Measurements from ENCODE around the gene CDKL5.

DNA sequence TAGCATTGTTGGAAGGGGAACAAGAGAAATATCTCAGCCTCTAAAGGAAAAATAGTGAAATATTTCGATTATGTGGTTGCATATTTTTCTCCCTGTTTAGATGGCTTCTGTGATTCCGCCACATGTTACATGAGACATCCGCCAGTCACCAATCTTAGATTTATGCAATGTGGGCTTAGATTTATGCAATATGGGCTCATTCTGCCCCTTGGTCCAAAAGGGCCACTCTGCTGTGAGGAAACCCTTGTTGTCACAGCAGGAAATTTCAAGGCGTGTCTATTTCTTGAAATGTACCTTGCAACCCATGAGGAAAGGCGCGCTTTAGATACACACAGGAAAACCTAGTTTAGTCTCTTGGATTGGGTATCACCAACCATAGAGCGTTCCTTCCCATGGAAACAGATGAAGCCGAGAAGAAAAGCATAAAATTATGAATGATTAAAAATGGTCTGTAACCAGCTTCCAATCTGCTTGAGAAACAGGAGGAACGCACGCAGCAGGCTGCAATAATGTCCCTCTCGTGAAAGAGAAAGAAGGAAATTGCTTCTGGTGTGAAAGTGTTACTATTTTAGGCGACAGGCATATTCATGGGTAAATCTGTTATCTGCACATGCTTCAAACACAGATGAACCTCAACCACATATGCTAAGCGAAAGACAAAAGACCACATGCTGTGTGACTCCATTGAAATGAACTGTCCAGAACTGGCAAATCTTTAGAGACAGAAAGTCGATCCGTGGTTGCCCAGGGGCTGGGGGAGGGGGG lies 242.8 kb downstream of the CDKL5 start:
- TF ChIP-seq CTCF (IDR thresholded peaks at IDR 0.05; ENCODE audit: insufficient read depth, low read depth, low read length) (no peak), EZH2 (IDR thresholded peaks at IDR 0.05; ENCODE audit: insufficient read depth, low read length) (no peak)
